ENCODE results near the gene CSHL1.
"Not testable (repeated sequence)": the region's sequence is repeated elsewhere in the genome, so short reads cannot be mapped to it uniquely, and the experiment has no call there.

Gene CSHL1

DNA sequence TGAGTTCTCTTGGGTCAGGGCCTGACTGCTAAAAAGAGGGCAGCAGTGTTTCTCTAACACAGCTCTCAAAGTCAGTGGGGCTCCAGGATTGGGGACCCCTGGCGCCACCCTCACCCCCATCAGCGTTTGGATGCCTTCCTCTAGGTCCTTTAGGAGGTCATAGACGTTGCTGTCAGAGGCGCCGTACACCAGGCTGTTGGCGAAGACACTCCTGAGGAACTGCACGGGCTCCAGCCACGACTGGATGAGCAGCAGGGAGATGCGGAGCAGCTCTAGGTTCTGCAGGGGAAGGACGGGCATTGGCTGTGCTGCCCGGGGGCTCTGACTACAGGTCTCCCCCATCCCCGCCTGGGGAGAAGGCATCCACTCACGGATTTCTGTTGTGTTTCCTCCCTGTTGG is 6.6 kb upstream of the CSHL1 start:
- no peak for DNase-seq

DNA sequence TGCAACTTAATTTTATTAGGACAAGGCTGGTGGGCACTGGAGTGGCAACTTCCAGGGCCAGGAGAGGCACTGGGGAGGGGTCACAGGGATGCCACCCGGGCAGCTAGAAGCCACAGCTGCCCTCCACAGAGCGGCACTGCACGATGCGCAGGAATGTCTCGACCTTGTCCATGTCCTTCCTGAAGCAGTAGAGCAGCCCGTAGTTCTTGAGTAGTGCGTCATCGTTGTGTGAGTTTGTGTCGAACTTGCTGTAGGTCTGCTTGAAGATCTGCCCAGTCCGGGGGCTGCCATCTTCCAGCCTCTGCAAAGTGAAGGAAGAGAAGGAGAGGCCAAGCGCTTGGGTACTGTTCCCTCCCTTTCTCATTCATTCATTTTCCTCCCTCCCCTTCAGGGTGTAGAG is 6.1 kb upstream of the CSHL1 start:
- not testable (repeated sequence) for DNase-seq

DNA sequence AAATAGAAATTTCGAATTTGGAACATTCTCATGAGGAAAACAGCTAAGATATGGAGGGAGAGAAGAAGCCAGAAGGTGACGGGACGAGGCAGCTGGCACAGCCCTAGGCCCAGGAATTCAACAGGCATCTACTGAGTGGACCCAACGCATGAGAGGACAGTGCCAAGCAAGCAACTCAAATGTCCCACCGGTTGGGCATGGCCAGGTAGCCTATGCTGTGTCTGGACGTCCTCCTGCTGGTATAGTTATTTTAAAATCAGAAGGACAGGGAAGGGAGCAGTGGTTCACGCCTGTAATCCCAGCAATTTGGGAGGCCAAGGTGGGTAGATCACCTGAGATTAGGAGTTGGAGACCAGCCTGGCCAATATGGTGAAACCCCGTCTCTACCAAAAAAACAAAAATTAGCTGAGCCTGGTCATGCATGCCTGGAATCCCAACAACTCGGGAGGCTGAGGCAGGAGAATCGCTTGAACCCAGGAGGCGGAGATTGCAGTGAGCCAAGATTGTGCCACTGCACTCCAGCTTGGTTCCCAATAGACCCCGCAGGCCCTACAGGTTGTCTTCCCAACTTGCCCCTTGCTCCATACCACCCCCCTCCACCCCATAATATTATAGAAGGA is 5.6 kb upstream of the CSHL1 start:
- DNase-seq: no peak

DNA sequence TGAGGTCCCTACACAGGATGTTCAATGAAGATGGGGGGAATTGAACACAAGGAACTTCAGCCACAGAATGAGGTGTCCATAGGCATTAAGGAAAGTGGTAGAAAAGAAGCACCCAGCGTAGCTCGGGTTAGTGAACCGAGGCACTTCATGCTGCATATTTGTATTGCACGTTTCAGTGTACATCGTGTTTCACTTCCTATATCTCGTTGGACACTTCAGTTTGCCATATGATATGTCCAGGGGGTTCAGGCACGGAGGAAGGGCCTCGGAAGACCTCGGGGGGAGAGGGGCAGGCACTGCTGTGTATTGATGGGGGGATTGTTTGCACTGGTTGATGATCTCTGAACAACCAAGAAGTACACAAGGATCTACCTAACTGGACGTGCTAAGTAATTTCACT is 4.7 kb upstream of the CSHL1 start:
- not testable (repeated sequence) for DNase-seq

DNA sequence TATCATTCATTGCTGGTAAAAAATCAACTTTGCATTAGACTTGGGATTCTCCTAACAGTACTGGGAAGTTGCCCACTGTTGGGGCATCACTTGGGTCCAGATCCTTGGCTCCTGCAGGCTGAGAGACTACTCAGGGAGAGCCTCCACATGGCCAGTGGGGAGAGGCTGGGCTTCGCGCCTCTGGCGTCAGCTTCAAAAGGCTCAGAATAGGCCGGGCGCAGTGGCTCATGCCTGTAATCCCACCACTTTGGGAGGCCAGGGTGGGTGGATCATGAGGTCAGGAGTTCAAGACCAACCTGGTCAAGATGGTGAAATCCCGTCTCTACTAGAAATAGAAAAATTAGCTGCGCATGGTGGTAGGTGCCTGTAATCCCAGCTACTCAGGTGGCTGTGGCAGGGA is 3.4 kb upstream of the CSHL1 start:
- no peak for DNase-seq

DNA sequence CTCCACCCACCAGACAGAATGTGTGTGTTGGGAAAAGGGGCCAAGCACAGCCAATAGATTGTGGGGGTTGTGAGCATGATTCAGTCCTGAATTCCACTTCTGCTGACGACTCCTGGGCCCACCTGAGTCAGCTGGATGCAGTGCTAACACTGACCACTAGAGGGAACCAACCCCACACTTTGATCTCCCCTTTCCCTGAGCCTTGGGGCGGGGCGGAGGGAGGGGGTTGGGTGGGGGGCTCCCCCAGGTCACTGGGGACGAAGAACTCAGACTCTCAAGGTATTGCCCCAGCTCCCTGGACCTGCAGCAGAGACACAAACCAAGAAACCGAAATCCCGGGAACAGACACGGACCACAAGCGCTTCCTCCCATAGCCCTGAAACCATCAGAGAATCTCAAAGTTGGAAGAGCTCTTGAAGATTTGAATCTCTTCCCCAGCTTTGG is 621 bp upstream of the CSHL1 start:
- DNase-seq: peak; percentile 73

DNA sequence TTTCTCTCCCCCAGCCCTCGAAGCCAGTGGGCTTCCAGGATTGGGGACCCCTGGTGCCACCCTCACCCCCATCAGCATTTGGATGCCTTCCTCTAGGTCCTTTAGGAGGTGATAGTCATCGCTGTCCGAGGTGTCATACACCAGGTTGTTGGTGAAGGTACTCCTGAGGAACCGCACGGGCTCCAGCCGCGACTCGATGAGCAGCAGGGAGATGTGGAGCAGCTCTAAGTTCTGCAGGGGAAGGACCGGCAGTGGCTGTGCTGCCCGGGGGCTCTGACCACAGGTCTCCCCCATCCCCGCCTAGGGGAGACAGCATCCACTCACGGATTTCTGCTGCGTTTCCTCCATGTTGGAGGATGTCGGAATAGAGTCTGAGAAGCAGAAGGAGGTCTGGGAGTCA is 962 bp downstream of the CSHL1 start:
- DNase-seq: no peak

DNA sequence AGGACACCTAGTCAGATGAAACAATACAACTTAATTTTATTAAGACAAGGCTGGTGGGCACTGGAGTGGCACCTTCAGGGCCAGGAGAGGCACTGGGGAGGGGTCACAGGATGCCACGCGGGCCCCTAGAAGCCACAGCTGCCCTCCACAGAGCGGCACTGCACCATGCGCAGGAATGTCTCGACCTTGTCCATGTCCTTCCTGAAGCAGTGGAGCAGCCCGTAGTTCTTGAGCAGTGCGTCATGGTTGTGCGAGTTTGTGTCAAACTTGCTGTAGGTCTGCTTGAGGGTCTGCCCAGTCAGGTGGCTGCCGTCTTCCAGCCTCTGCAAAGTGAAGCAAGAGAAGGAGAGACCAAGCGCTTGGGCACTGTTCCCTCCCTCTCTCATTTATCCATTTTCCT is 1.5 kb downstream of the CSHL1 start:
- DNase-seq: not testable (repeated sequence)

DNA sequence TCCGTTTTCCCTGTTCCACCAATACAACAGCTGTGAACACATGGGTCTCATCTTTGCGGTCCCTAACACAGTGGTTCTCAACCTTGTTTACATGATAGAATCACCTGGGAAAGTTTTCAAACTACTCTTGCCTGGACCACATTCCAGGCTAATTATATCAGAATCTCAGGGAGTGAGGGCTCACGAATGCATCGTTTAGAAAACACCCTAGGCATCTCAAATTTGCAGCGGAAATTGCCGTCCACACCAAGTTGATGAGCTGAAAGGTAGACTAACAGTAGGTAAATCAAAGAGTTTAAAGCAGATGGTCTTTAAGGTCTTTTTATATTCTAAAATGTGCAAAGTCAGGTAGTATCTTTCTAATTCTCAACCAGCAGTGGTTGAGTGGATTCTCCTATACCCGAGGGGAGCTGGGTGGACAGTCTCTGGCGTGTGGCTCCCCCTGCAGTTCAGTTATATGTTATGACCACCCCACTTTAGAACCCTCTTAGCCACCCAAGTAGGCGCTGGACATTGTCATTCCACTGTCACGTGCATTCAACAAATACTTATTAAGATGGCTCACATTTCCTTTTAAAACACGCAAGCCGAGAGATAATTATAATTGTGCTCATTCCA is 3.8 kb downstream of the CSHL1 start:
- not testable (repeated sequence) for DNase-seq

DNA sequence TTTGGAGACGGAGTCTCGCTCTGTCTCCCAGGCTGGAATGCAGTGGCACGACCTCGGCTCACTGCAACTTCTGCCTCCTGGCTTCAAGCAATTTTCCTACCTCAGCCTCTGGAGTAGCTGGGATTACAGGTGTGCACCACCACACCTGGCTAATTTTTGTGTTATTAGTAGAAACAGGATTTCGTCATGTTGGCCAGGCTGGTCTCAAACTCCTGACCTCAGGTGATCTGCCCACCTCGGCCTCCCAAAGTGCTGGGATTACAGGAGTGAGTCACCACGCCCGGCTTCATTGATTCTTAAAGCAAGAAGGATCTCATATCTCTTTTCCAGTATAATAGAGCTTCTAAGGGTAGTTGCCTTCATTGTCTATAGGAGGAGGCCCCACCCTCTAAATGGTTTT is 6.3 kb downstream of the CSHL1 start:
- not testable (repeated sequence) for DNase-seq

DNA sequence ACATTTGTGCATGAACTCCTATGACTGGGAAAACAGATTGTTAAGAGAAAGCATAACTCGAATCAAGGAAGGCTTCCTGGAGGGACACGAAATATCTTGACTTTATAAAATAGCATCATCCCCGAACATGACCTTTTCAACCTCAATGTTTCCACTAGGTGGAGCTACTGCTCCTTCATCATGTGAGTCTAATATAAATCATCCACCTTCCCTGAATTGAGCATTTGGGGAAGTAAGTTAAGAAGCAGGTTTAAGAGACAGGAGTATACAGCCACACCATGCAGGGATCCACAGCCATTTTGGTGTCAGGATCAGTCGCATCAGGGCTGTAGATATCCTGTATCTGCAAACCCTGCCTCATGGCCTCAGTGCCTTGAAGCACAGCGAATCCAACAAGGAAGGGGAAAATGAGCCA is 7.3 kb downstream of the CSHL1 start:
- not testable (repeated sequence) for DNase-seq

DNA sequence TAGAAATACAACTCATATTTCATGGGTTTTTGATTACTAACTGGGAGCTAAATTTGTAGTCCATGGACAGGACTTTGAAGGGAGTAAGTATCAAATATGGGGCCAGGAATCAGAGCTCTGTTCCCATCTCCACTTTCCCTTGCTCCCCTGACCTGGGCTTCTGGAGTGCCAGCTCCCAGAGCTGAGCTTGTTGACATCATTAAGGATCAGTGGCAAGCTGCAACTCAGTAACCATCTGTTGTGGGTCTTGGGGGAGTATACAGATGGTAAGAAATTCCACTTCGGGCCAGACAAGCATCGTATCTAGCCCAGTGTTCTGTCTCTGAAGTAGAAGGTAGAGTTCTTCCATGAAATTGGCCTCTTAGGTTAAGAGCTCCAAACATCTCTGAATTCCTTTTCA is 9.1 kb downstream of the CSHL1 start:
- DNase-seq: not testable (repeated sequence)

DNA sequence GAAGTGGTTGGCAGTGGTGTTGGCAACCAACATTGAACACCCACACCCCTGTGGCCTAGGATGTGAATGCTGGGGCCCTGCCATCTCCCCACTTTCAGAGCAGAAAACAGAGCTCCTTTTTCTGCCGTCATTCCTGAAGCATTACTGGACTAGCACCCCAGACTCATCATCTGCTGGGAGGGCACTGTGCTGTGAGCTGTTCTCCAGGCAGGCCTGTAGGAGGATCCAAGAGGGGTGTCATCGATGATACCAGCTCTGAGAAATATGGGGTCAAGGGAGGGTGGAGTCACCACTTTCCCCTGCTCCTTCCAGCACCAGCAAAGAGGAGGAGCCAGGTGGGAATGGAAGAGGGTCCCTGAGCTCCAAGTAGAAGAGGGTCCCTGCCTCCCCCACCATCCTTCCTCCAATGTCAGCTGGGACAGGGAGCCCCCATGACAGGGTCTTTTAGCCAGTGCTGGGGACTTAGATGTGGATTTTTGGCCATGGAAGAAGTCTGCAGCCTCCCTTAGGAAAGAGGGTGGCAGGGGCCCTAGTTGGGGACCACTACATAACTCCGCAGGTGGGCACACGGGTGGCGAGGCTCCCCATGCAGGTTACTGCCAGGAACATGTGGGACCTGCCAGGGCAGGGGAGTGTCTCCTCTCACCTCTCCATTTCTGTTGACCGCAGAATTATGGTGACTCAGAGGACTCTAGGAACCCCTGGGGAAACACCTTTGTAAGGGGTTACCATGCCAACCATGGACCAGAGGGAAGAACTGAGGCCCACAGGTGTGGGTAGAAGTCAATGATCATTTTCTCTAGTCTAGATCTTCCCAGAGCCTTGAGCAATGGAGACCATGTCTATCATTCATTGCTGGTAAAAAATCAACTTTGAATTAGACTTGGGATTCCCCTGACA is 11.9 kb downstream of the CSHL1 start:
- peak; percentile 16 for DNase-seq

DNA sequence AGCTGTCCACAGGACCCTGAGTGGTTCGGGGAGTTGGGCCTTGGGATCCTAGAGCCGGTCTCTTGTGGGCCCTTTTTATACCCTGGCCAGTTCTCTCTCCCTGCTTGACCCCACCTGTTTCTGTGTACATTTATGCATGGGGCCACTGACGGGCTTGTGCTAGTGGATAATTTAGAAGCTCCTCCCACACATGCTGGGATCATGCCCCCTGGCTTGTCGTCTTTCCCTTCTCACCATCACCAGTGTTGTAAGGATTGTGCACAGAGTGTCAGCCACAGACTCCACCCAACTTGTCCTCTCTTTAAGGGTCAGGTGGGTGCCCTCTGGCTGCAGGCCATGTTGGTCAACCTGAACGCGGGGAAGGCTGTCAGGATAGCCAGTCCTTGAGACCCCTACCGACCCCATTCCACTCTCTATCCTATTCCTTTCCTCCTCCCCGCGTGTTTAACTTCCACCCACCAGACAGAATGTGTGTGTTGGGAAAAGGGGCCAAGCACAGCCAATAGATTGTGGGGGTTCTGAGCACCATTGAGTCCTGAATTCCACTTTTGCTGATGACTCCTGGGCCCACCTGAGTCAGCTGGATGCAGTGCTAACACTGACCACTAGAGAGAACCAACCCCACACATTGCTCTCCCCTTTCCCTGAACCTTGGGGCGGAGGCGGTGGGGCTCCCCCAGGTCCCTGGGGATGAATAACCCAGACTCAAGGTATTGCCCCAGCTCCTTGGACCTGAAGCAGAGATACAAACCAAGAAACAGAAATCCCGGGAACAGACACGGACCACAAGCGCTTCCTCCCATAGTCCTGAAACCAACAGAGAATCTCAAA is 14.3 kb downstream of the CSHL1 start, which contains the start of gene CSH1:
CSH1 (minus strand) TSS at position 51 of the 831 bp plus-strand sequence. CDS start 63 bp downstream, outside the sequence.
- DNase-seq: not testable (repeated sequence)

DNA sequence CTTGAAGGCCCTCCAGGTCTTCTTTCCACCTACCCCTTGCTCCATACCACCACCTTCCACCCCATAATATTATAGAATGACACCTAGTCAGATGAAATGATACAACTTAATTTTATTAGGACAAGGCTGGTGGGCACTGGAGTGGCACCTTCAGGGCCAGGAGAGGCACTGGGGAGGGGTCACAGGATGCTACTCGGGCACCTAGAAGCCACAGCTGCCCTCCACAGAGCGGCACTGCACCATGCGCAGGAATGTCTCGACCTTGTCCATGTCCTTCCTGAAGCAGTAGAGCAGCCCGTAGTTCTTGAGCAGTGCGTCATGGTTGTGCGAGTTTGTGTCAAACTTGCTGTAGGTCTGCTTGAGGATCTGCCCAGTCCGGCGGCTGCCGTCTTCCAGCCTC is 16.2 kb downstream of the CSHL1 start:
- not testable (repeated sequence) for DNase-seq

DNA sequence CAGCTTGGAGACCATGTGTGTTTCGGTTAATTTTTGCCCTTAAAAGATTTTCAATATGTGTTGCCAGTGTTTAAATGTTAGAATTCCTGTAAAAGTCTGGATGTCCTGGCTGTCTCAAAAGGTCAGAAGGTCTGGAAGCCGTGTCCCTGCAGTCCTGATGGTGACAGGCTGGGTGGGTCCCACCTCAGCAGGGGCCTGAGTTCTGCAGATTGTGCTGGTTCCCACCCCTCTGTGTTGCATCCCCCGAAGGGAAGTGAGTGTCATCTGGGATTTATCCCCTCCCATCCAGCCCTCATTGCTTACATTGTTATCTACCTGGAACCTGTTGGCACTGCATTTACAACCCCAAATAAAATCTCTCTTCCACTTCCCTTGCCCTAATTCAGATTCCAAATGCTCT is 17.0 kb downstream of the CSHL1 start:
- DNase-seq: not testable (repeated sequence)

DNA sequence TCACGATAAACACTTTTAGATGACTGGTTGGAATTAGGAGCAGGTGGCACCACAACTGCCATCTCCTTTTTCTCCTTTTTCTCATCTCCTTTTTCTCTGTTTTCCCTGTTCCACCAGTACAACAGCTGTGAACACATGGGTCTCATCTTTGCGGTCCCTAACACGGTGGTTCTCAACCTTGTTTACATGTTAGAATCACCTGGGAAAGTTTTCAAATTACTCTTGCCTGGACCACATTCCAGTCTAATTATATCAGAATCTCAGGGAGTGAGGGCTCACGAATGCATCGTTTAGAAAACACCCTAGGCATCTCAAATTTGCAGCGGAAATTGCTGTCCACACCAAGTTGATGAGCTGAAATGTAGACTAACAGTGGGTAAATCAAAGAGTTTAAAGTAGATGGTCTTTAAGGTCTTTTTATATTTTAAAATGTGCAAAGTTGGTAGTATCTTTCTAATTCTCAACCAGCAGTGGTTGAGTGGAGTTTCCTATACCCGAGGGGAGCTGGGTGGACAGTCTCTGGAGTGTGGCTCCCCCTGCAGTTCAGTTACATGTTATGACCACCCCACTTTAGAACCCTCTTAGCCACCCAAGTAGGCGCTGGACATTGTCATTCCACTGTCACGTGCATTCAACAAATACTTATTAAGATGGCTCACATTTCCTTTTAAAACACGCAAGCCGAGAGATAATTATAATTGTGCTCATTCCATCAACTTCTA is 18.6 kb downstream of the CSHL1 start:
- not testable (repeated sequence) for DNase-seq

DNA sequence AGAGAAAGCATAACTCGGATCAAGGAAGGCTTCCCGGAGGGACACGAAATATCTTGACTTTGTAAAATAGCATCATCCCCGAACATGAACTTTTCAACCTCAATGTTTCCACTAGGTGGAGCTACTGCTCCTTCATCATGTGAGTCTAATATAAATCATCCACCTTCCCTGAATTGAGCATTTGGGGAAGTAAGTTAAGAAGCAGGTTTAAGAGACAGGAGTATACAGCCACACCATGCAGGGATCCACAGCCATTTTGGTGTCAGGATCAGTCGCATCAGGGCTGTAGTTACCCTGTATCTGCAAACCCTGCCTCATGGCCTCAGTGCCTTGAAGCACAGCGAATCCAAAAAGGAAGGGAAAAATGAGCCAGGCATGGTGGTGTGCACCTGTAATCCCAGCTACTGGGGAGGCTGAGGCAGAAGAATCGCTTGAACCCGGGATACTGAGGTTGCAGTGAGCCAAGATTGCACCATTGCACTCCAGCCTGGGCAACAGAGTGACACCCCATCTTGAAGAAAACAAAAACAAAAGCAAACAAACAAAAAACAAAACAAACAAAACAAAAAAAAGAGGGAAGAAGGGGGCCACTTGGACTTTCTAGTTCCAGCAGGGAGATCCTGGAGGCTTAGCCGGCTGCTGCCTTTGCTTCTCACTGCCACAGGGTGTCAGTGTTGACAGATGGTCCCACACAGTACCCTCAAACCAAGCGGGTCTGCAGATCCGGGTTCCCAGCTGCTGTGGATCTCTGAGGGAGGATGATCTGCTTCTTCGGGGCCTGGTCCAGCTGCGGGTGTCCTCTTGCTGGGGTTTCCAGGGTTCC is 21.8 kb downstream of the CSHL1 start:
- DNase-seq: peak; percentile 7

DNA sequence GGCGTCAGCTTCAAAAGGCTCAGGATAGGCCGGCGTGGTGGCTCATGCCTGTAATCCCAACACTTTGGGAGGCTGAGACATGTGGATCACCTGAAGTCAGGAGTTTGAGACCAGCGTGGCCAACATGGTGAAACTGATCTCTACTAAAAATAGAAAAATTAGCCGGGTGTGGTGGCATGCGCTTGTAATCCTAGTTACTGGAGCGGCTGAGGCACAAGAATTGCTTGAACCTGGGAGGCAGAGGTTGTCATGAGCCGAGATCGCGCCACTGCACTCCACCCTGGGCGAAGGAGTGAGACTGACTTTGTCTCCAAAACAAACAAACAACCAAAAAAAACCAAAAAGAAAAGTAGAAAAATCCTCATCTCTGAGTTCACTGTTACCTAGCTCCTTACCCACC is 25.9 kb downstream of the CSHL1 start:
- not testable (repeated sequence) for DNase-seq

DNA sequence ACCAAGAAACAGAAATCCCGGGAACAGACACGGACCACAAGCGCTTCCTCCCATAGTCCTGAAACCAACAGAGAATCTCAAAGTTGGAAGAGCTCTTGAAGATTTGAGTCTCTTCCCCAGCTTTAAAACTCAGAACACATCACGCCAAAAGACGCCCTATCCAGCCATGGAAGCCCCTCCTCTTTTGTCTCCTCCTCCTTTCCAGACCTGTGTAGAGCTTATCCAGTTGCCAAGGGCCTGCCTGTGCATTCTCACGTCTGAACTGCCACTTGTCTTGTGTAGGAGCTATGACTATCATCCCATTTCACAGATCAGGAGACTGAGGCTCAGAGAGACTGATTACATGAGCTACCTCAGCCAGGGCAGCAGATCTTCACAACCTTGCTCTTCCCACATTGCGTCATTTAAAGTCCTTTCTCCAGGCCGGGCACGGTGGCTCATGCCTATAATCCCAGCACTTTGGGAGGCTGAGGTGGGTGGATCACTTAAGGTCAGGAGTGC is 28.4 kb downstream of the CSHL1 start:
- DNase-seq: not testable (repeated sequence)

Data from CD4-positive, alpha-beta T cell treated with Interleukin-17A for 4 hours (primary cell).